GM19043 (cell line): ENCODE results near the gene HOXD10.

Experiments
- ATAC-seq: cut with Tn5 transposase; IDR thresholded peaks from one replicate; pipeline ENCODE4 v1.9.1; 2021; ENCODE audit warnings: low read depth; ENCODE audit not compliant: unreplicated experiment

The HOXD10 gene

GRCh38 chr2:176094349-176094748 is 22.2 kb upstream of the HOXD10 start:
- ATAC-seq = no peak

GRCh38 chr2:176095421-176095820 is 21.2 kb upstream of the HOXD10 start:
- ATAC-seq = no peak

GRCh38 chr2:176096243-176096985 is 20.2 kb upstream of the HOXD10 start:
- no peak for ATAC-seq

GRCh38 chr2:176096986-176097819 is 19.4 kb upstream of the HOXD10 start:
- ATAC-seq = no peak

- ATAC-seq = no peak
Measured at GRCh38 chr2:176097820-176098365, 18.7 kb upstream of the HOXD10 start.

GRCh38 chr2:176098366-176099158 is 18.0 kb upstream of the HOXD10 start:
- no peak for ATAC-seq

- no peak for ATAC-seq
Measured at GRCh38 chr2:176099159-176099727, 17.3 kb upstream of the HOXD10 start.

- no peak for ATAC-seq
Measured at GRCh38 chr2:176099728-176100546, 16.6 kb upstream of the HOXD10 start, which contains the start of gene HOXD12. HOXD12 (plus strand) TSS chr2:176099795; CDS start chr2:176099802, 7 bp downstream.

- ATAC-seq = no peak
Measured at GRCh38 chr2:176100547-176101140, 15.9 kb upstream of the HOXD10 start.

GRCh38 chr2:176101216-176101830 is 15.3 kb upstream of the HOXD10 start:
- no peak for ATAC-seq

GRCh38 chr2:176101842-176102241 is 14.7 kb upstream of the HOXD10 start:
- no peak for ATAC-seq

GRCh38 chr2:176102309-176102866 is 14.2 kb upstream of the HOXD10 start:
- no peak for ATAC-seq

GRCh38 chr2:176103194-176103593 is 13.4 kb upstream of the HOXD10 start:
- no peak for ATAC-seq

- no peak for ATAC-seq
Measured at GRCh38 chr2:176103742-176104315, 12.7 kb upstream of the HOXD10 start.

- ATAC-seq = no peak
Measured at GRCh38 chr2:176104316-176105077, 12.1 kb upstream of the HOXD10 start.

GRCh38 chr2:176105078-176105729 is 11.4 kb upstream of the HOXD10 start:
- no peak for ATAC-seq
